ENCODE data around the gene TFPI2.

Gene TFPI2

GRCh38 chr7:93843260-93843659 lies 47.3 kb downstream of the TFPI2 start:
- no peak overlapping the region for H3K27ac ChIP-seq
- no peak for TF ChIP-seq CTCF (IDR thresholded peaks at IDR 0.05)
- no peak for TF ChIP-seq ZFX (IDR thresholded peaks at IDR 0.05; ENCODE audit: borderline replicate concordance)

GRCh38 chr7:93838966-93839365 lies 51.6 kb downstream of the TFPI2 start:
- TF ChIP-seq ZFX (IDR thresholded peaks at IDR 0.05; ENCODE audit: borderline replicate concordance) = no peak
- TF ChIP-seq CTCF (IDR thresholded peaks at IDR 0.05) = no peak
- no peak overlapping the region for H3K27ac ChIP-seq

GRCh38 chr7:93837245-93837644 lies 53.3 kb downstream of the TFPI2 start:
- no peak overlapping the region for H3K27ac ChIP-seq
- TF ChIP-seq ZFX (IDR thresholded peaks at IDR 0.05; ENCODE audit: borderline replicate concordance) (no peak), CTCF (IDR thresholded peaks at IDR 0.05) (no peak)

- no peak overlapping the region for H3K27ac ChIP-seq
- TF ChIP-seq CTCF (IDR thresholded peaks at IDR 0.05) = no peak
- TF ChIP-seq ZFX (IDR thresholded peaks at IDR 0.05; ENCODE audit: borderline replicate concordance) = no peak
Observed at GRCh38 chr7:93836116-93836515, 54.4 kb downstream of the TFPI2 start.

- TF ChIP-seq CTCF (IDR thresholded peaks at IDR 0.05) (no peak), ZFX (IDR thresholded peaks at IDR 0.05; ENCODE audit: borderline replicate concordance) (no peak)
Observed at GRCh38 chr7:93835702-93836101, 54.9 kb downstream of the TFPI2 start.

More at GRCh38 chr7:93835702-93836101, 54.9 kb downstream of the TFPI2 start:
- H3K27ac ChIP-seq = no peak overlapping the region
